ENCODE measurements around the gene PRR20C.
"Not testable (repeated sequence)": the region's sequence is repeated elsewhere in the genome, so short reads cannot be mapped to it uniquely, and the experiment has no call there.

The PRR20C gene

GRCh38 chr13:57153761-57154160, at the start of gene PRR20C:
Gene PRR20C (plus strand): TSS chr13:57154061. CDS start chr13:57154448, 387 bp downstream.
- not testable (repeated sequence) for DNase-seq (ENCODE audit: low spot score)

- DNase-seq (ENCODE audit: low spot score): no peak
These were observed 38.9 kb upstream of the PRR20C start for GRCh38 chr13:57114945-57115344.

- no peak for DNase-seq (ENCODE audit: low spot score)
These were observed 30.2 kb upstream of the PRR20C start for GRCh38 chr13:57123681-57124080.

- no peak for DNase-seq (ENCODE audit: low spot score)
These were observed 25.0 kb upstream of the PRR20C start for GRCh38 chr13:57128909-57129308.

GRCh38 chr13:57136093-57136492, 17.8 kb upstream of the PRR20C start:
- DNase-seq (ENCODE audit: low spot score): no peak

GRCh38 chr13:57137585-57137984, 16.3 kb upstream of the PRR20C start:
- DNase-seq (ENCODE audit: low spot score): no peak

- no peak for DNase-seq (ENCODE audit: low spot score)
These were observed 14.9 kb upstream of the PRR20C start for GRCh38 chr13:57138988-57139387.

- DNase-seq (ENCODE audit: low spot score): not testable (repeated sequence)
These were observed 14.1 kb upstream of the PRR20C start for GRCh38 chr13:57139781-57140180.

- not testable (repeated sequence) for DNase-seq (ENCODE audit: low spot score)
These were observed 13.5 kb upstream of the PRR20C start, which contains the start of gene PRR20A for GRCh38 chr13:57140235-57140968. Gene PRR20A (plus strand): TSS chr13:57140918. CDS start chr13:57141305, 387 bp downstream.

- DNase-seq (ENCODE audit: low spot score): not testable (repeated sequence)
These were observed 6.7 kb upstream of the PRR20C start, which contains the start of gene PRR20B for GRCh38 chr13:57147188-57147587. Gene PRR20B (plus strand): TSS chr13:57147488. CDS start chr13:57147875, 387 bp downstream.

GRCh38 chr13:57148106-57148505, 5.8 kb upstream of the PRR20C start:
- not testable (repeated sequence) for DNase-seq (ENCODE audit: low spot score)

GRCh38 chr13:57160332-57160731, 6.5 kb downstream of the PRR20C start, which contains the start of gene PRR20D:
Gene PRR20D (plus strand): TSS chr13:57160632. CDS start chr13:57161019, 387 bp downstream.
- DNase-seq (ENCODE audit: low spot score): not testable (repeated sequence)

GRCh38 chr13:57166897-57167296, 13.0 kb downstream of the PRR20C start, which contains the start of gene PRR20E:
Gene PRR20E (plus strand): TSS chr13:57167197. CDS start chr13:57167584, 387 bp downstream.
- not testable (repeated sequence) for DNase-seq (ENCODE audit: low spot score)

GRCh38 chr13:57191667-57192066, 37.8 kb downstream of the PRR20C start:
- no peak for DNase-seq (ENCODE audit: low spot score)
